Activated naive CD4-positive, alpha-beta T cell treated with anti-CD3 and anti-CD28 coated beads, Interleukin-2, amount 50 U/mL, for 16 hours (primary cell): ENCODE measurements around the gene ERGIC2.
"Not testable (repeated sequence)": the region's sequence is repeated elsewhere in the genome, so short reads cannot be mapped to it uniquely, and the experiment has no call there.

Experiments
- DNase-seq: peaks from one replicate; pipeline ENCODE4 v3.0.0-alpha.2; 2020

The ERGIC2 gene

DNA sequence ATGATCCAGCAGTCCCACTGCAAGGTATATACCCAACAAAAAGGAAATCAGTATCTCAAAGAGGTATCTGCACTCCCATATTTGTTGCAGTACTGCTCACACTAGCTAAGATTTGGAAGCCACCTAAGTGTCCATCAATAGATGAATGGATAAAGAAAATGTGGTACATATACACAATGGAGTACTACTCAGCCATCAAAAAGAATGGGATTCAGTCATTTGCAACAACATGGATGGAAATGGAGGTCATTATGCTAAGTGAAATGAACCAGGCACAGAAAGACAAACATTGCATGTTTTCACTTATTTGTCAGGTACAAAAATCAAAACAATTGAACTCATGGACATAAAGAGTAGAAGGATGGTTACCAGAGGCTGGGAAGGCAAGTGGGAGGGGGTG, 90.5 kb downstream of the ERGIC2 start:
- not testable (repeated sequence) for DNase-seq

DNA sequence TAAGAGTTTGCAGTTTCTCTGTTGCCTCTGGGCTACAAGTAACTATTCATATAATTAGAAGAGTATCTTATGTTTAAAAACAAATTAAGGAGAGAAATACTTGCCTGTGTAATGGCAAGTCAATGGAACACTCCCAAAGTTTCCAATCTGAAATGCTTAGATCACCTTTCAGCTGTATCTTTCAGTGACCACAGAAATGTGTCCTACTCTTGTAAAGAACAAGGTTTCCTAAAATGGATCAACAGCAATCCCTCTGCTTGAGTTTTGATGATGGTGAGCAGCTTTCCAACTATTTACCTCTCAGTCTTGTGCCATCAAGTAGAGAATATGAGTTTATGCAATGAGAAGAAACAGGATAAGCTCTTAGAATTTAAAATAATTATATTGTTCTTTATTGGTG, 92.9 kb downstream of the ERGIC2 start:
- DNase-seq = no peak

DNA sequence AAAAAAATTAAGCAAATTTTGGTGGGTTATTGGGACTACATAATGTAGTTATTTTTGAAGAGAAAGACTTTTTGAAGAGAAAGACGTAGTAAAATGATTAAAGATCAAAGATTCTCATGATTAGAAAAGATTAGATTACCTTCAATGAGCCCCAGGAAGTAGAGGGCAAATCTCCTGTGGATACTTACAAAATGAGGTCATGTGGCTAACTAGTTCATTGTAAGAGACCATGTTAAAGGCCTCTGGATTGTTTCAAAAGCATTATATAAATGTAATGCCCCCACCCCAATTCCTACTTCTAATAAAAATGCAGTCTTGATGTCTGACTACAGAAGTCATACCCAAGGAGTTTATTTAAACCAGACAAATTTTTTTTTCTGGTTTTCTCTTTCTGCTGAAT, 93.3 kb downstream of the ERGIC2 start:
- DNase-seq = no peak
